Activated naive CD4-positive, alpha-beta T cell treated with anti-CD3 and anti-CD28 coated beads, Interleukin-2, amount 50 U/mL, for 16 hours (primary cell): ENCODE measurements around the gene GINS2.

Experiments used
- DNase-seq: peaks from one replicate; pipeline ENCODE4 v3.0.0-alpha.2; 2020

Gene GINS2

DNA sequence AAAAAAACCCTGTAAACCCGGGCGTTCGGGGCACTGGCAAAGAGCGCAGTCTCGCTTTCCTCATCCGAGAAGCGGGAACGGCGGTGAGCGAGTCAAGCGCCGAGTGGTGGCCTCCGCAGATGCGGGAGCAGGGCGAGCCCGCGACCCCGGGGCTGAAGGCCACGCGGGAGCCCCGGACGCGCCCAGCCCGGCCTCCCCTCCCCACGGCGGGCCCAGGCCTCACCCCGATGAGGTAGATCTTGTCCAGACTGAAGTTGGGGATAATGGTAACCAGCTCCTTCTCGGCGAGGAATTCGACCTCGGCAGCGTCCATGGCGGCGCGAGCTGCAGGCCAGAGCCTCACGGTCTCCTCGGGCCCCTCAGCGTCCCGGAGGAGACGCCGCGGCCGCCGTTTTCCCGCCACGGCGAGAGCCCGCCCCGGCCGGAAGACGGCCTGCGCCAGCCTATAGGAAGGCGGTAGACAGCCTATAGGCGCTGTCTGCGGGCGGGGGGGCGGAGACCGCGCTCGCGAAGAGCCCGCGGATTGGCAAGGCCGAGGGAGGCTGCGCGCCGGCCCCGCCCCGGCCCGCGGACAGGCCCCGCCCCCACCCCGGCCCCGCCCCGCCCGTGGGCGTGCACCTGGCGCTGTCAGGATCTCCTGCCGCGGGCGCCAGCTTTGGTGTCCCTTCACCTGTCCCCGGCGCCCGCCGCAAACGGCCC lies at the start of gene GINS2:
Gene GINS2, minus strand, starts transcription at position 369 of the 699 bp plus-strand sequence. Its CDS starts 56 bp downstream, at position 313.
- peak; percentile 94 for DNase-seq

GRCh38 chr16:85736921-85737320 lies 48.2 kb upstream of the GINS2 start:
- DNase-seq, result no peak

GRCh38 chr16:85735946-85736345 lies 47.2 kb upstream of the GINS2 start:
- DNase-seq, result no peak

GRCh38 chr16:85735225-85735635 lies 46.5 kb upstream of the GINS2 start:
- peak; percentile 23 for DNase-seq

GRCh38 chr16:85734311-85735017 lies 45.7 kb upstream of the GINS2 start:
- DNase-seq, result no peak

GRCh38 chr16:85733839-85734170 lies 45.1 kb upstream of the GINS2 start:
- DNase-seq, result no peak

GRCh38 chr16:85733155-85733838 lies 44.5 kb upstream of the GINS2 start:
- DNase-seq, result no peak

DNA sequence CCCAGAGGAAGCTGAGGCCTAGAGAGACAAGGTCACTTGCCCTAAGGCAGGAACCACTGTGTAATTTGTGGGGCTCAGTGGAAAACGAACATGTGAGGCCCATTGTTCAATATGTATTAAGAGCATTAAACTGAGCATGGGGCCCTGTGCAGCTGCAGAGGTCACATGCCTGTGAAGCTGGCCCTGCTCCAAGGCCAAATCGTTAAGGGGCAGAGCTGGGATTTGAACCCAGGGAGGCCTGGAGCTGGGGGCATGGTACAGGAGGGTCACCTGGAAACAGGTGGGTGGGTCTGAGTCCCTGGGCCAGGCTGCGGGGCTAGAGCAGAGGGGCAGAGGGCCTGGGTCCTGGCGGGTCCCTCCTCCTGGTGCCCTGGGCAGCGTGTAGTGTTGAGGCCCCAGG lies 42.4 kb upstream of the GINS2 start:
- DNase-seq, result no peak

DNA sequence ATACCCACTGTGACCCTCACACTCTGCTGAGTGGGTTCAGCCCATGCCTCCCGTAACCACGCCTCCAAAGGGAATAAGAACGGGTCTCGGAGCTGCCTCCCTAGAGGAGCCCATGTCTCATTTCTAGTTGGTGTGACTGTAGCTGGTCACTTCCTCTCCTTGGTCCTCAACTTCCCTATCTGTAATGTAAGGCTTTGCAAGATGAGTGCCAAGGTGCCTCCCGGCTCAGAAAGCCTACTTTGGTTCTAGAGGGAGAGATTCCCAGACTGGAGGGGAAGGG lies 41.4 kb upstream of the GINS2 start:
- no peak for DNase-seq

DNA sequence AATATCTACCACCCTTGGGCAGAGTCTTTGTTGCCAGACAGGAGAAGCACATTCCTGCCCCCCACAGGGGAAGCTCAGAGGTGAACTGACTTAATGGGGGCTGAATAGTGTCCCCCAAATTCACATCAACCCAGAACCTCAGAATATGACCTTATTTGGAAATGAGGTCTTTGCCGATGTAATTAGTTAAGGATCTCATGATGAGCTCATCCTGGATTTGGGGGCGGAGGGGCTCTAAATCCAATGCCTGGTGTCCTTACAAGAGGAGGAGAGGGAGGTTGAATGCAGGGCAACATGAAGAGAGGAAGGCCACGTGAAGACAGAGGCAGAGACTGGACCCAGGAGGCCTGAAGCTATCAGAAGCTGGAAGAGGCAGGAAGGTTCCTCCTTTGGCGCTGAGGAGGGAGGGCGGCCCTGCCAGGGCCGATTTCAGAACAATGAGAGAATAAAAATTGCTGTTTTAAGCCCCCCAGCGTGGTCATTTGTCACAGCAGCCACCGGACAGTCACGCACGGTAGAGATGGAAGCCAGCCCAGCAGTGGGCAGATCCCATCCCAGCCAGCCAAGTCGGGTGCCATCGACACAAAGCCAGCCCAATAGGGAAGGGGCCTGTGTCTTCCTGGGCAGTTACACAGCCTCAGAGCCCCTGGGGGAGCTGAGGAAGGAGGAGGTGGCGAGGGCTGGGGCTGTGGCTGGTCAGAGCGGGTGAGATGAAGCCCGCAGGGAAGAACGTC lies 40.9 kb upstream of the GINS2 start:
- DNase-seq, result no peak

DNA sequence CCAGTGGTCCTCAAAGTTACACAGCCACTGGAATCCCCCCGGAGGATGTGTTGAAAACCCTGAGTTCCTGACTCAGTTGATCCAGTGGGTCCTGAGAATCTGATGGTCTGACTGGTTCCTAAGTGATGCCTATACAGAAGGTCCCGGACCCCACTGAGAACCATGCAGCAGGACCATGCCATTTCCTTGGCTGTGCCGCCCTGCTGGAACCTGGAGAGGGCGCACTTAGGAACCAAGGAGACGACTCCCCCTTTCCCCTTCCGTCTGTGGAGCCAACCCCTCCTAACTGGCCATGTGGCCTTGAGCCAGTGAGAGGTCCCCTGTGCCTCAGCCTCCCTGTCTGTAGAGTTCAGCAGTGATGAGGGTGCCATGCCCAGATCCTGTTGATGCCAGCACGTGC lies 40.1 kb upstream of the GINS2 start:
- DNase-seq, result no peak

DNA sequence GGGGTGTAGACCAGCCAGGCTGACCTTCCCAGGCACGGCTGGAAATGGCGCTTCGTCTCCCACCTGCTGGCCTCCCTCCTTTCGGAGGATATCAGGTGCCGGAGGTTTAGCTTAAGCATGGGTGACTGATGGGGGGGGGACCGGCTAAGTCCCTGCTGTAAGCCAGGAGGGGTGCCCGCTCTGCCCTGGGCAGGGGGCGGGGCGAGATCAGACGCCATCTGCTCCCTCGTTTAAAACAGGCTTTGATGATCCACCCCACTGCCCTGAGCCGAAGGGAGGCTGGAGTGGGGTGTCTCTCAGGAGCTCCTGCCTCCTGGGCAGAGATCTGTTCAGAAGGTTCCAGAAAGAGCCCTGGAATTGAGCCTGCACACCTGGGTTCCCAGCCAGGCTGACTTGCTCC lies 36.2 kb upstream of the GINS2 start:
- no peak for DNase-seq

DNA sequence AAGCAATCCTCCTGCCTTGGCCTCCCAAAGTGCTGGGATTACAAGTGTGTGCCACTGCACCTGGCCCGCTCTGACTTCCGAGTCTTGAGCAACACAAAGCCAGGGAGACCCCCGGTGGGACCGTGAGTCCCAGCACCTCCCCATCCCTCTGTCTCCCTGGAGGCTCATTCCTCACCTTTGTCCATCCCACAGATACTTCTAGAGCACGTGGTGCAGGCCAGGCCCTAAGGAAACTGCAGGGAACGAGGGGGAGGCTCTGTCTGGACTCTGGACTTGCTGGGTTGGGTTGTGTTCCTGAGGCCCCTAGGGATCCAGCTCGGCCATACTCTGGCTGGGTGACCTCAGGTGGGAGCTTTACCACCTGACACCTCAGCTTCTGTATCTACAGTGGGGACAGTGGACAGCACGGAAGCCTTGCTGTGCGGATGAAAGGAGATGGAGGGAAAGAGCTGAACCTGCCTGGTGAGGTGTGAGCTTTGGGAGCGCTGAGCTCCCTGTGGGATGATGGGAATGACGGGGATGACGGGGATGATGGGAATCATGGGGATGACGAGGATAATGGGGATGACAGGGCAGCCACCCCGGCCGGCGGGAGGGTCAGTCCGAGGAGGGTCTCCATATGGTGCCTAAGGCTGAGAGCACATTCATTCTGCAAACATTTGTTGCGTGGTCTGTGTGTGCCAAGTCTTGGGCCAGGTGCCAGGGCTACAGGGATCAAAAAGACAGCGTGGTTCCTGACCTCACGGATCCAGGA lies 35.5 kb upstream of the GINS2 start:
- DNase-seq, result no peak

GRCh38 chr16:85722128-85722893 lies 33.6 kb upstream of the GINS2 start:
- DNase-seq, result no peak

- DNase-seq, result no peak
These were observed 31.5 kb upstream of the GINS2 start for GRCh38 chr16:85720302-85720637.

DNA sequence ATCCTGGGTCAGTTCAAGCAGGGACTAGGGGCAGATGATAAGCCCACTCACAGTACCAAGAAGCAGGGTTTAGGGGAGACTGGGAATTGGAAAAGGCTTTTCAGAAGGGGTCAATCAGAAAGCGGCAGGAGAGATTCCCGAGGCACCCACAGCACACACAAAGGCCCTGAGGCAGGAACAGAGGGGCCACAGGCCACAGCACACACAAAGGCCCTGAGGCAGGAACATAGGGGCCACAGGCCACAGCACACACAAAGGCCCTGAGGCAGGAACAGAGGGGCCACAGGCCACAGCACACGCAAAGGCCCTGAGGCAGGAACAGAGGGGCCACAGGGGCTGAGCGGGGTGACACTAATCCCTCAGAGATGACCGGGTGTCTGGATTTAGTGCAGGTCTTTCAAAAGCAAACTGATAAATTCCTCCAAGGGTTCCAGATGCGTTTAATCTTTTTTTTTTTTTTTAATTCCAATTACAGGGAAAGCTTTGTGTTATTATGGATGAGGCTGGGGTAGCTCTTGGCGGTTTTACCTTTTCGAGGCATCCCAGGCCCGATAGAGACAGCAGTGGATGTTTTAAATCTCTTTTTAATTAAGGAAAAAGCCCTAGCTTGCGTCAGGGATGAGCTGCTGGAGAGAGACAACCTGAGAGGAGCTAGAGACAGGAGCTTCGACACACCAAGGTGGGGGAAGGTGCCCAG lies 31.0 kb upstream of the GINS2 start:
- DNase-seq, result no peak

GRCh38 chr16:85718682-85719081 lies 29.9 kb upstream of the GINS2 start:
- no peak for DNase-seq

- no peak for DNase-seq
These were observed 29.4 kb upstream of the GINS2 start for GRCh38 chr16:85718153-85718477.

DNA sequence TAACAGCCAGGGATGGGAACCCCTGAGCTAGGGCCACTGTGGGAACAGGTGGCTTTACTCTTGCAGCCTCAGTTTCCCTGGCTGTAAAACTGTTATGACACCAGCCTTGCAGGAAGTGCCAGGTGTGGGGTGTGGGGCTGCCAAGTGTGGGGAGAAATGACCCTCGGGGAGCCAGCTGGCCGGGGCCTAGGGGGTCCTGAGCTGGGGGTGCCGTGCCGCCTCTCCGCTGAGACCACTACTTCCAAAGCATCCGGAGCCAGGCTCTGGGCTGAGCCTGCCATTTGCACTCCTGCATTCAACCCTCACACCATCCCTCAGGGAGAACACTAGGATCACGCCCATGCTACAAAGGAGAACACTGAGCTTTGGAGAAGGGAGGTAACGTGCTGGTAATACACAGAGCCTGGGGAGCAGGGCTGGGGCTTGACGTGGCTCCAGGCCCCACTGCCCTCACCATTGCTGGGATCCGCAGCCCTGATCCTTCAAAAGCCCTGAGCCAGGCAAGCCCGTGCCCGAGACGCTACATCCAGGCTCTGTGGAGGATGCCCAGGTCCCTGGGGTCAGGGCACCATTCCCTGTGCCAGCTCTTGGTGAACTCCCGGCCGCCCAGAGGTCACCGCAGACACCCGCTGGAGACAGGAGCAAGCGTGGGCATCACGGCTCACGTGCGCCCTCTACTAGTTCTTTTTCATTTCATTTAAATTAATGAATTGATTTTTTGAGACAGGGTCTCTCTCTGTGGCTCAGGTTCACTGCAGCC lies 28.8 kb upstream of the GINS2 start:
- peak; percentile 51 for DNase-seq

GRCh38 chr16:85716680-85717038 lies 27.9 kb upstream of the GINS2 start:
- DNase-seq, result no peak

DNA sequence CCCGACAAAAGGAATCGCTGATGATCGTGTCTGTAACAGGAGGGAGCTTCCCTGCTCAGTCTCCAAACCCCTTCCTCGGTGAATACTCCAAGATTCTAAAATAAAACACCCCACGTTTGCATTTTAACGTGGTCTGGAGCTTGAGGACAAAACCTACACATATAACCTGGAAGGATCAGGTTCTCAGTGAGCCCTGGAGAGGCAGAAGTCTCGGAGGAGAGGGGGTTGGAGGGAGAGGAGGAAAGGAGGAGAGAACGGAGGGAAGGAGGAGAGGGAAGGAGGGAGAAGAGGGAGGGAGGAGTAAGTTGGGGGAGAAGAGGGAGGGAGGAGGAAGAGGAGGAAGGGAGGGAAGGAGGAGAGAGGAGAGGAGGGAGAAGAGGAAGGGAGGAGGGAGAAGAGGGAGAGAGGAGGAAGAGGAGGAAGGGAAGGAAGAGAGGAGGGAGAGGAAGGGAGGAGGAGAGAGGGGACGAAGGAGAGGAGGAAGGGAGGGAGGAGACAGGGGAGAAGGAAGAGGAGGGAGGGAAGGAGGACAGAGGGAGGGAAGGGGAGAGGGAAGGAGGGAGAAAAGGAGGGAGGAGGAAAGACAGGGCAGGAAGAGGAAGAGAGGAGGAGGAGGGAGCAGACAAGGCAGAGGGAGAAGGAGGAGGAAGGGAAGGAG lies 27.4 kb upstream of the GINS2 start:
- no peak for DNase-seq
